Astrocyte of the cerebellum (primary cell): ENCODE results near the gene SLC16A13.
"Not testable (repeated sequence)": the region's sequence is repeated elsewhere in the genome, so short reads cannot be mapped to it uniquely, and the experiment has no call there.

ENCODE experiments used
- DNase-seq: peaks from one replicate; pipeline ENCODE4 v3.0.0-alpha.2; 2011; ENCODE audit warnings: low read depth
- H3K4me3 ChIP-seq: 2 replicates; pipeline ENCODE4 v1.5.1; 2011; ENCODE audit warnings: mild to moderate bottlenecking, low read depth, low read length, moderate library complexity
- in situ Hi-C: cut with HindIII; loops from 2 replicates; pipeline ENCODE4 v1.10.0; 2017; ENCODE audit warnings: low sequenced_read_pairs
- TF ChIP-seq, protein P1 (sequence below): IDR thresholded peaks from 2 replicates; pipeline ENCODE4 v1.5.1; 2012; ENCODE audit warnings: low read length, low read depth, moderate library complexity, mild to moderate bottlenecking; ENCODE audit errors: missing control alignments

SLC16A13 gene, protein sequence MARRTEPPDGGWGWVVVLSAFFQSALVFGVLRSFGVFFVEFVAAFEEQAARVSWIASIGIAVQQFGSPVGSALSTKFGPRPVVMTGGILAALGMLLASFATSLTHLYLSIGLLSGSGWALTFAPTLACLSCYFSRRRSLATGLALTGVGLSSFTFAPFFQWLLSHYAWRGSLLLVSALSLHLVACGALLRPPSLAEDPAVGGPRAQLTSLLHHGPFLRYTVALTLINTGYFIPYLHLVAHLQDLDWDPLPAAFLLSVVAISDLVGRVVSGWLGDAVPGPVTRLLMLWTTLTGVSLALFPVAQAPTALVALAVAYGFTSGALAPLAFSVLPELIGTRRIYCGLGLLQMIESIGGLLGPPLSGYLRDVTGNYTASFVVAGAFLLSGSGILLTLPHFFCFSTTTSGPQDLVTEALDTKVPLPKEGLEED

DNA sequence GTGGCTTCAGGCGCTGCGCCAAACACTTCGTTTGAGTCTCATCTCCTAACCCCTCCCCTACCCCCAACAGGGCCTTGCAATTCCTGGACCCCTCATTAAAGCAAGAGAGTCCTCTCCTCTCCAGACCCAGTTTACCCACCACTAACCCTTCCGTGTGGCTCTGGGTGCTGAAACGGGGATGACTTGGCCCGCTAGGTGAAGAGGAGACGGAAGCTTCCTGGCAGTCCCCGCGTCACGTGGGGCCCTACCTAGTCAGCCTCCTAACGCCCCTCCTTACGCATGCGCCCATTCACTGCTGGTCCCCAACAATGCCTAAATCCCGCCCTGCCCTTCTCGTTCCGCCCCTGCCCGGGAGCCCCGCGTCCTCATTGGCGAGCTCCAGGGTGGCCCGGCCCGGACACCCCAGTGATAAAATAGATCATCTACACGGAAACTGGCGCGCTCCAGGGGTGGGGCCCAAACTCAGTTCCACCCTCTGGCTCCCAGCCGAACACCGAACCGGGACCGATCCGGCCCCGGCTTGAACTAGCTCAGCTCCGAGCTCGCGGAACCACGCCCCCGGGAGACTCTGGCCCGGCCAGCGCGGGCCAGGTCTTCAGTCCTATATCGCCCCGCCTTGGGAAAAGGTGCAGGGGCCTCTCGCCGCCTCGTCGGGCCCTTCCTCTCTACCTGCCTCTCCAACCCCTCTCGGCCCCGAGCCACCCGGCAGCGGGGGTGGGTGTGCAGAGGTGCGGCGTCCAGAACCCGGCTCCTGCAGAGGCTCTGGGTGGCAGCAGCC is at the start of gene SLC16A13:
TSS of gene SLC16A13 (plus strand) at position 425 of the 778 bp plus-strand sequence. CDS start 368 bp downstream, outside the sequence.
- peak within 1 kb of the TSS; percentile 64 for H3K4me3 ChIP-seq
- TF ChIP-seq, protein P1, sequence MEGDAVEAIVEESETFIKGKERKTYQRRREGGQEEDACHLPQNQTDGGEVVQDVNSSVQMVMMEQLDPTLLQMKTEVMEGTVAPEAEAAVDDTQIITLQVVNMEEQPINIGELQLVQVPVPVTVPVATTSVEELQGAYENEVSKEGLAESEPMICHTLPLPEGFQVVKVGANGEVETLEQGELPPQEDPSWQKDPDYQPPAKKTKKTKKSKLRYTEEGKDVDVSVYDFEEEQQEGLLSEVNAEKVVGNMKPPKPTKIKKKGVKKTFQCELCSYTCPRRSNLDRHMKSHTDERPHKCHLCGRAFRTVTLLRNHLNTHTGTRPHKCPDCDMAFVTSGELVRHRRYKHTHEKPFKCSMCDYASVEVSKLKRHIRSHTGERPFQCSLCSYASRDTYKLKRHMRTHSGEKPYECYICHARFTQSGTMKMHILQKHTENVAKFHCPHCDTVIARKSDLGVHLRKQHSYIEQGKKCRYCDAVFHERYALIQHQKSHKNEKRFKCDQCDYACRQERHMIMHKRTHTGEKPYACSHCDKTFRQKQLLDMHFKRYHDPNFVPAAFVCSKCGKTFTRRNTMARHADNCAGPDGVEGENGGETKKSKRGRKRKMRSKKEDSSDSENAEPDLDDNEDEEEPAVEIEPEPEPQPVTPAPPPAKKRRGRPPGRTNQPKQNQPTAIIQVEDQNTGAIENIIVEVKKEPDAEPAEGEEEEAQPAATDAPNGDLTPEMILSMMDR, result no peak
- in situ Hi-C loops, result no loop called here
- DNase-seq, result peak; percentile 80

DNA sequence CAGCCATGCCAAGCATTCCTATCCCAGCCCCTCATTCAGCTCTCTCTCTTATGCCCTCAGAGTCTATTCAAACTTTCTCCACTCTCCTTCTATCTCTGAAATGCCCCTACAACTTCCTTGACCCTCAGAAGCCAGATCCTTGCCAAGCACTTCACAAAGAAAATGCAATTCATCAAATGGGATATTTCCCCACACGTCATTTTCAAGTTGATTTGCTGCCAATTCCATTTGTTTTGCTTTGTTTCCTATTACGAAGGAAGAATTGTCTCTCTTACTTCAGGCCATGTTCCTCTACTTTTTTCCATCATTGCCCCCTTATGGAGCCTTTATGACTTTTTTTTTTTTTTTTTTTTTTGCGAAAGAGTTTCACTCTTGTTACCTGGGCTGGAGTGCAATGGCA is 49.1 kb upstream of the SLC16A13 start:
- in situ Hi-C loops, result no loop called here
- no peak for DNase-seq
- TF ChIP-seq, protein P1, result no peak
- H3K4me3 ChIP-seq, result no peak overlapping the region

DNA sequence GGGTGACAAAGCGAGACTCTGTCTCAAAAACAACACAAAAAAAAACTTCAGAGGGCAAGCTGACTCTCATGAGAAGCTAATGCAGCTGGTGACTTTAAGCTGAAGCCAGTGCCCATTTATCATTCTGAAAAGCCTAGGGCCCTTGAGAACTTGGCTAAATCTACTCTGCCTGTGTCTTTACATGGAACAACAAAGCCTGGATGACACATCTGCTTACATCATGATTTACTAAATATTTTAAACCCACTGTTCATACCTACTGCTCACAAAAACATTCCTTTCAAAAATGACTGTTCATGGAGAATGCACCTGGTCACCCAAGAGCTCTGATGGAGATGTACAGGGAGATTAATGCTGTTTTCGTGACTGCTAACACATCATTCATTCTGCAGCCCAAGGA is 46.0 kb upstream of the SLC16A13 start:
- in situ Hi-C loops, result loop anchor here (10.0 kb wide), 1 partner anchor 75 kb away; no protein-coding TSS in a partner anchor
- no peak for DNase-seq
- no peak overlapping the region for H3K4me3 ChIP-seq
- TF ChIP-seq, protein P1, result no peak

DNA sequence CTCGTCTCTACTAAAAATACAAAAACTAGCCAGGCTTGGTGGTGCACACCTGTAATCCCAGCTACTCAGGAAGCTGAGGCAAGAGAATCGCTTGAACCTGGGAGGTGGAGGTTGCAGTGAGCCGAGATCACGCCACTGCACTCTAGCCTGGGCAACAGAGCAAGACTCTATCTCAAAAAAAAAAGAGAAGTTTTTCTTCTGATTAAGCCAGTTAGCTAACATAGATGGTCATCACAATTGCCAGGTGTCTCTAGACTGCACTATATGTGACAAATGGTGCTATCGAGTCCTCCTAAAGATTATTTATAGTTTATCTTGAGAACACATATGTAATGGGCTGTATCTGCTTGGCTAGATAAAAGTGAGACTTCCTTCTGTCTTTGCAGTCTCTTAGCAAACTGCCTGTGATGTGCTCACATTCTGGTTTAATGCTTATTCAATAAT is 42.2 kb upstream of the SLC16A13 start:
- in situ Hi-C loops, result loop anchor here (10.0 kb wide), 1 partner anchor 79 kb away; no protein-coding TSS in a partner anchor
- H3K4me3 ChIP-seq, DNase-seq: not testable (repeated sequence)

DNA sequence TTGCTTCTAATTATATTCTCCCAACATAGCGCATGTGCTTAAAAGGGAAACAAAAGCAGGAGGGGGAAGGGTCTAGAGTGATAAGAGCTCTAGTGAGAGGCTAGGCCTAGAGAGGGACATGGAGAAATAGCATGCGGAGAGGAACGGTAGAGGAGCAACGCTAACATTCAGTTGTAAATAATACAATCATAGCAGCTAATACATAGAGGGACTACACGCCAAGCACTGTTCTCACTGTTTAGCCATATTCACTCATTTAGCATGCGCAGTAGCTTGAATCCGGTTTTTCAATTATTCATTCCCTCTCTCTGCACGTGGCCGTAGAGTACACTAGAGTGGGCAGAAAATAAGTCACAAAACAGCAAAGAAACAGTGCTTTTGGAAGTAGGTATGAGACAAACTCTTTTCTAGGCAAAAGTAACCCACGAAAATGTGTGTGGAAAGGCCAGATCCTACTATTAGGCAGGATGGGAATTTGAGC is 41.7 kb upstream of the SLC16A13 start:
- H3K4me3 ChIP-seq, result no peak overlapping the region
- DNase-seq, result no peak
- TF ChIP-seq, protein P1, result no peak
- in situ Hi-C loops, result loop anchor here (10.0 kb wide), 1 partner anchor 79 kb away; no protein-coding TSS in a partner anchor

DNA sequence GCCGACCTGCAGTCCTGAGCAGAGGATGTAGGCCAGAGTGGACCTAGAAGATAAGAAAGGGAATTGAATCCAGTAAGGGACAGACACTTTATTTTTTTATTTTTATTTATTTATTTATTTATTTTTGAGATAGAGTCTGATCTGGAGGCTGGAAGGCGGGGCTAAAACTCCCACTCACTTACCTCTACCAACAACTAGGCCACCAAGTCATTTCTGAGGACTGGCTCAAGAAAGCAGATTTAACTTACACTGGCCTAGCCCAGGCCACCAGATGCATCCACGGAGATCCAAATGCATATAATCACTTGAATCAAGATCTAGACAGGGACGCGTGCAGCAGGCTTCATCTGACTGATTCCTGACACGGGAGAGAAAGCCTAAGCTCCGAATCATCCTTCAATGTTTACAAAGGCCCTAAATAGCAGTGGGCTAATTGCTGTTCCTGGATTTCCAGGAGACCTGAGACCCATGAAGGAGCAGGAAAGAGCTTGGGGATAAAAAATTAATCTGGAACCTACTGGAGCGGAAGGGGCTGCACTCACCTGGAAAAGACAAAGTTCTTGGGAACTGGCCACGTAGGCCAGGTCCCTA is 41.1 kb upstream of the SLC16A13 start:
- in situ Hi-C loops, result loop anchor here (10.0 kb wide), 1 partner anchor 80 kb away; no protein-coding TSS in a partner anchor
- H3K4me3 ChIP-seq, result no peak overlapping the region
- no peak for DNase-seq
- TF ChIP-seq, protein P1, result no peak
